Measurements from ENCODE around the gene DOCK9. TPM values are rescaled to one million over a fixed set of nuclear protein-coding genes. Genes with fewer than 3 reads are reported as not detected.

The DOCK9 gene
- total and polyA plus RNA-seq, 9 of the 15 experiments (the other 6 are each of a cell fraction or from before 2014, with no cell fraction given) = 3.5 to 25.3 (median 16.7) TPM

GRCh38 chr13:98947925-98948324 lies 29.9 kb downstream of the DOCK9 start:
- Histone ChIP-seq H3K9me1 (ENCODE audit: control insufficient read depth, insufficient read depth, low read length) (no peaks in the 10 kb centered on the region), H3K4me2 (ENCODE audit: insufficient read depth, low read length) (no peak overlapping the region), H3K79me2 (ENCODE audit: control insufficient read depth, insufficient read depth, low read length) (no peaks in the 10 kb centered on the region; the same call in 2 of the 3 replicates), H3K9me3 (replicated peaks; ENCODE audit: control insufficient read depth, insufficient read depth, low read depth, low read length) (no peaks in the 10 kb centered on the region), H3K36me3 (ENCODE audit: control insufficient read depth, insufficient read depth, low read length) (no peaks in the 10 kb centered on the region), H3K4me1 (replicated peaks in 1 of 2; ENCODE audit: control insufficient read depth in 2 of 2, insufficient read depth in 2 of 2, low read length in 2 of 2) (no peaks in the 10 kb centered on the region; a peak in 1 of 5 replicates), H3K4me3 (no peak overlapping the region), H3K27ac (ENCODE audit: extremely low read depth, low read depth, low read length) (no peak overlapping the region), H3K27me3 (ENCODE audit: control insufficient read depth in 2 of 2, insufficient read depth in 2 of 2, low read length in 2 of 2) (no peaks in the 10 kb centered on the region), H4K20me1 (replicated peaks; ENCODE audit: control insufficient read depth, insufficient read depth, low read length) (no peaks in the 10 kb centered on the region), H2AFZ (ENCODE audit: low read depth, low read length) (no peak overlapping the region), H3K9ac (ENCODE audit: insufficient read depth in 1 of 2, low read depth in 2 of 2, low read length in 2 of 2) (no peak overlapping the region)
- FAIRE-seq = no peak
- 33% methylated on average over 1 of the region's 1 CpG for WGBS (ENCODE audit: insufficient coverage, low coverage, missing lambda C conversion rate)
- intact Hi-C loops (cut with micrococcal nuclease) (no loop called here), in situ Hi-C loops (cut with MboI) (no loop called here)
- ChIA-PET CTCF (ENCODE audit: low intra/inter-chr PET ratio) (no interaction called here), POLR2A (no interaction called here)
- no peak for DNase-seq (ENCODE audit: extremely low read depth in 1 of 4, low spot score in 3 of 4)
- BruUV-seq (replicated peaks) = no TSS peak
- ATAC-seq = no peak
- TF ChIP-seq ZNF239 (CRISPR knock-in tag; IDR thresholded peaks at IDR 0.05) (no peak), ZBTB40 (IDR thresholded peaks at IDR 0.05) (no peak), ZBTB40 (CRISPR knock-in tag; IDR thresholded peaks at IDR 0.05) (no peak), MED1 (CRISPR knock-in tag; IDR thresholded peaks at IDR 0.05; ENCODE audit: borderline replicate concordance) (no peak)

All from K562 (cell line).